Measurements from ENCODE around the gene PPP4R1. TPM values are rescaled to one million over a fixed set of nuclear protein-coding genes. Genes with fewer than 3 reads are reported as not detected.

The PPP4R1 gene
- total RNA-seq, 1 donor from 2014 or later = 56.0 TPM

DNA sequence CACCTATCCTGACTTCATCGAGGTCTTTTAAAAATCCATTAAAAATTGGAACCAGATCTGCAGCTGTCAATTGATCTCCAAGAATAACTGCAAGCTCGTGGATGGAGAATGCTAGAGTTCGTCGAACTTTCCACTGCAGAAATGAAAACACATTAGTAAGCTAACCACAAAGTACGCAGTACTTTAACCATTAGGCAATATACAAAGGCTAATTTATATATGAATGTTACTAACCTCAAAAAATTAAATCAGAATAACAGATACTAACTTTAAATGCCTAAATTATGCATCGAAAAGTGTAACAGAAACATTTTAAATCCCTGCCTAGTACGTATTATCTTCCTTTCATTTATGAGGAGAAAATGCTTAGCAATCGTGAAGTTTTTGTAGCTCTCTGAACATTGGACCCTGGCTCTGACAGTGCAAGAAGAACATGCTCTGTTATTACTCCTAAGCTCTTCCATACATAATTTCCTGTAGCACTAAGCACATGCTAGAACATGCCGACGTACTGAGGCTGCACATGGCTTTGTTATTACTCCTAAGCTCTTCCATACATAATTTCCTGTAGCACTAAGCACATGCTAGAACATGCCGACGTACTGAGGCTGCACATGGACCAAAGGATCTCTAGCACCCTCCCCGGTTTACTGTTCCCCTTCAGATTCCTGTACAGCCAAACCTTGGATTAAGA lies 57.0 kb downstream of the PPP4R1 start:
- intact Hi-C loops (cut with micrococcal nuclease) = no loop called here

DNA sequence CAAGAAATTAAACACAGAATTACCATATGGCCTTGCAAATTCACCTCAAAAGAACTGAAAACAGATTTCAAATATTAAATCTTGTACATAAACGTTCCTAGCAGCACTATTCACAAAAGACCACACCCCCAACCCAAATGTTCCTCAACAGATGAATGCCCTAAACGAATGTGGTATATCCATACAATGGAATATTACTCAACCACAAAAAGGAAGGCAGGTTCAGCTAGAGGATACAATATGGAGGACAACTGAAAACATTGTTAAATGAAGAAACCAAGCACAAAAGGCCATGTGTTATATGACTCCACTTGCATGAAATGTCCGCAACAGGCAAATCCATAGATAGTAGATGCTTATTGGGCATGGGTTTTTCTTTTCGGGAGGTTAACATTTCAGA lies 61.7 kb downstream of the PPP4R1 start:
- intact Hi-C loops (cut with micrococcal nuclease) = no loop called here

DNA sequence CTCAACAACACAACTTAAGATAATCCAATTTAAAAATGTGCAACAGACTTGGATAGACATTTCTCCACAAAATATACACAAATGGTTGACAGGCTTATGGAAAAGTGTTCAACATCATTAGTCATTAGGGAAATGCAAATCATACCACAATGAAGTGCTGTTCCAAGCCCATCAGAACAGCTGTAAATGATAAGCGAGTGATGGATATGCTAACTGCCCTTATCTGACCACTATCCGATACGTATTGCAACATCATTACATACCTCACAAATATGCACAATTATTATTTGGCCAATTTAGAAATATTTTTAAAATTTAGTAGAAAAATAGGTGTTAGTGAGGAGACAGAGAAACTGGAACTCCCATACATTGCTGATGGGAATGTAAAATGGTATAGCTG lies 62.2 kb downstream of the PPP4R1 start:
- intact Hi-C loops (cut with micrococcal nuclease) = no loop called here

DNA sequence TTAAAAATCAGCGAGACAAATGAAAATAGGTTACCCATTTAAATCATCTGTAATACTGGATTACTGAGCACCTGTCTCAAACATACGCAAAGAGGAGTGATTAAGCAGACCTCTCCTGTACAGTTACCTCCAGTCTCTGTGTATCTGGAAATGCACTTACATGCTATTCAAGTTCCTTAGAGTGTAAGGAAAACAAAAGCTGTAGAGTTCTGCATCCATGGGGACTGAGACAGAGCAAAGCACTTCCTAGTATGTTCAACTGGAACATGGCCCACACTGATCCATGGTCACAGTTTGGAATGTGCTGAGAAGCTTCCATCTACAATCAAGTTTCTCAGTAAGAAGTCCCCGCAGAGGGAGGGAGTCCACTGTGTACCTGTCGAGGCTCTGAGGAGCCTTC lies 63.9 kb downstream of the PPP4R1 start:
- intact Hi-C loops (cut with micrococcal nuclease) = no loop called here

DNA sequence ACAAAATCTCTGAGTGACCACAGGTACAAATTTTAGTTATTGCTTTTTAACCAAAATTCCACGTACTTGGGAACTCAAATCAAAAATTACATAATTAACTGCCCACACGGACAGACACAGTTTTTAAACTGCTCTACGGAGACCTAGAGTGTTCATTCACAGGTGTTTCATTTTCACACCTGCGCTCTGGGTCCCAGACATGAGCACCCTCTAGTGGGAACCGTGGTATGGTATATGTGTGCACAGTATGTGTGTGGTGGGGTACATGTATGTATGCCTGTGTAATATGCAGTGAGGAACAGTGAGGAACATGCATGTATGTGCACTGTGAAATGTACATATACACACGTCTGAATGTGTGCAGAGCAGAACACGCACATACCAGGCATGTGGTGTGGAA lies 65.0 kb downstream of the PPP4R1 start:
- intact Hi-C loops (cut with micrococcal nuclease) = no loop called here

DNA sequence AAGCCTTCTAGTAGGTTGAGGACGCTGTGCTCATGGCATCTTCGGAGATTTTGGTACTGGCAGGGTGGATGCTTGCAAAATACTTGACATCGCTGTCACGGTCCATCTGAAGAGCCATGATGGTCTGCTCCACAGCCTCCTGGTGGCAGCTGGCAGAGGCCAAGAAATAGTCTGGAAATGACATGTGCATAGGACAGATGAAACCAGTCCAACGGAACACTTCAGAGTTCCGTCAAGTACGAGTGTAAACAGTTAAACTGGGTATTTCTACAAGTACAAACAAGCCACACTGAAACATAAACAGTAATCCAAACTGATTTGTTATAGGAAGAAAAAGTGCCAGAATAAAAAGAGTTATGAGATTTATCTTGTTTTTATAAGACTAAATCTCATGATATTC lies 66.6 kb downstream of the PPP4R1 start:
- intact Hi-C loops (cut with micrococcal nuclease) = no loop called here

DNA sequence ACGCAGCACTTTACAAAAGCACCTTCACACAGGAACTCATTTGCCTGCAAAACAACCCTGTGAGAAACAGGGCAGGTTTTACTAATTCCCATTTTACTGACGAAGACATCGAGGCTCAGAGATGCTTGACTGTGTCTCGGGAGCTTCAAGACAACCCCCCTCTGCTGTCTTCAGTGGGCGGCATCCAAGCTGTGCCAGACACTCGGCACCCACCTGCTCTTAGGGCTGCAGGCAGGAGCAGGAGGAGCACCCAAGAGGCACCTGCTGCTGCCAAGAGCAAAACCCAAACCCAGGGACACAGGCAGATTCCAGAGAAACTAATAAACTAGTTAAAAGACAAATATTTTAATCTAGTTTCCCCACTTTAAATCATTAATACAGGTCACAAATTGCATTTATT lies 67.9 kb downstream of the PPP4R1 start:
- intact Hi-C loops (cut with micrococcal nuclease) = no loop called here

DNA sequence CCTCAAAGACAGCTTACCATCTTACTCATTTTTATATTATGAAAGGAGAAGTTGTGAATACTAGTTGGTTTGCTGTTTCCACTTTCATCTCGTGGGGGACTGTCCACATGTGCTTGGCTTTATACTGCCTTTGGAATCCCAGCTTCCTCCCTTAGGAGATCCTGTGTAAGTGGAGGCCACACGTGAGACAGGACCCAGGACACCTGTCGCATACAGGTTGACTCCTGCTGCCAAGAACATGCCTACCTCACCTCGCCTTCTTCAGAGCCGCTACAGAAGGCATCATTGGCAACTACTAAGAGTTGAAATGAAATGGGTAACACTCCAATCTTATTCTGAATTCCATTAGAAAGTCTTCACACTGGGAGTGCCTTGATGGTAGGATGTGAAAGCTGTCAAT lies 69.3 kb downstream of the PPP4R1 start:
- intact Hi-C loops (cut with micrococcal nuclease) = no loop called here

DNA sequence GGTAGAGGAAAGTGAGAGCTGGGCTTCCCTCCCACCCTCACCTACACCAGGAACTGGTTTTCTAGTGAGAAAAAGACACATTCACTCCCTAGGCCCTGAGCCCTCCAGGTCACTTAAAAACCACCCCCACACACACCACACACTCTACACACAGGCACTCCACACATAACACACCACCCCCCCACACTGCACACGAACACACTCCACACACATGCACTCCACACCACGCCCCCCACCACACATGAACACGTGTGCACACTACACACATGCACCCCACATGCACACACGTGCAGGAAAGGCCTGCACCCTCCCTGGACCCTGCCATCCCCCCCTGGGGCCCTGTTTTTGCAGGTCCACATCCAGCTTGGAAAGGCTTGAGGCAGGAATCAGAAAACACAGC lies 71.4 kb downstream of the PPP4R1 start:
- intact Hi-C loops (cut with micrococcal nuclease) = no loop called here

DNA sequence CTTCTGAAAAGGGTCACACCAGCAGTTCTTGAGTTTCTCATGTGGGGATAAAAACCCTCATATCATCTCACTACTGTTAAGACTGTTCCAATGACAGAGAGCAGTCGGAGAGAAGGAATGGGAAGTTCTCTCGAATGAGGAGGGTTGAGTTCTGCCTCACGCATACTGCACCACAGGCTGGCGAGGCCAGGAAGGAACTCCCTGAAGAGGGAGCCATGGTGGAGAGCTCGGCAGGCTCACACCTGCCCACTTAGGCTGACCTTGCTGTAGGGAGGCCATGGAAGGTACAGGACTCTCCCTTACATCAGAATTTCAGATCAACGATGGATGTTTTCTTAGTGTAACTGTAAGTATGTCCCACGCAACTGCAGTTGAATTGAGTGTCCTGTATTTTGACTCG lies 74.4 kb downstream of the PPP4R1 start:
- intact Hi-C loops (cut with micrococcal nuclease) = no loop called here

DNA sequence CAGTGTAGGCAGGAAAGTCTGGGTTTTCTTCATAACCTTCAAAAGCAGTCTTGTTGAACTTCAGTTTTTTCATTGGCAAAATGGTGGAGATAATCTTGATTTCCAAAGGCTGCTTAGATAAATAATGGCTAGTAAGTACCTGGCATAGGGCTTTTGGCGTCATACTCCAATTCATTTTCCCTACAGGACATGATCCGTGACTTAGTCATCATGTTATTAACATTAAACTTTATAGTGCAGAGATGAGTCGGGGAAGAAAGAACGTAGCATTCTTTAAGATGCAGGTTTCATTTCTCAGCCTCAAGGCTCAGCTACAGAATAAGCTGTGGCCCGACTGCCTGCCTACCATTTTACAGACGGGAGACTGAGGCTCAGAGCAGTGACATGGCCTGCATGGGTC lies 75.1 kb downstream of the PPP4R1 start:
- intact Hi-C loops (cut with micrococcal nuclease) = no loop called here

DNA sequence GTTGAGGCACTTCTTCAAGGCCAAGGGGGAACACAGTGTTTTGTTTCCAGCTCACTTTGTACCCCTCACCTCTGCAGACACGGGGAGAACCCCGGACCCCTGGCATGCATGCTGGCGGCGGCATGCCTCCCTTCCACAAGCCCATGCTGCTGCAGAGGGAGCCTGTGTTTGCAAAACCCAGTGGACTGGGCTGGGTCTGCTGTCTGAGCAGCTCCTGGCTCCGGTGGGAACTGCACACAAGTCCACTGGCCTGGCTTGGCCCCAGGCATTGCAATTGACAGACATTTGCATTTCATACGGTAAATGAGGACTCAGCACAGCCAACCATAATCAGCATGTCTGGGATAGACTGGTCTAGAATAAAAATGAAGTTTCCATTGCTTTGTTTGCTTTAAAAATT lies 76.7 kb downstream of the PPP4R1 start:
- intact Hi-C loops (cut with micrococcal nuclease) = no loop called here

DNA sequence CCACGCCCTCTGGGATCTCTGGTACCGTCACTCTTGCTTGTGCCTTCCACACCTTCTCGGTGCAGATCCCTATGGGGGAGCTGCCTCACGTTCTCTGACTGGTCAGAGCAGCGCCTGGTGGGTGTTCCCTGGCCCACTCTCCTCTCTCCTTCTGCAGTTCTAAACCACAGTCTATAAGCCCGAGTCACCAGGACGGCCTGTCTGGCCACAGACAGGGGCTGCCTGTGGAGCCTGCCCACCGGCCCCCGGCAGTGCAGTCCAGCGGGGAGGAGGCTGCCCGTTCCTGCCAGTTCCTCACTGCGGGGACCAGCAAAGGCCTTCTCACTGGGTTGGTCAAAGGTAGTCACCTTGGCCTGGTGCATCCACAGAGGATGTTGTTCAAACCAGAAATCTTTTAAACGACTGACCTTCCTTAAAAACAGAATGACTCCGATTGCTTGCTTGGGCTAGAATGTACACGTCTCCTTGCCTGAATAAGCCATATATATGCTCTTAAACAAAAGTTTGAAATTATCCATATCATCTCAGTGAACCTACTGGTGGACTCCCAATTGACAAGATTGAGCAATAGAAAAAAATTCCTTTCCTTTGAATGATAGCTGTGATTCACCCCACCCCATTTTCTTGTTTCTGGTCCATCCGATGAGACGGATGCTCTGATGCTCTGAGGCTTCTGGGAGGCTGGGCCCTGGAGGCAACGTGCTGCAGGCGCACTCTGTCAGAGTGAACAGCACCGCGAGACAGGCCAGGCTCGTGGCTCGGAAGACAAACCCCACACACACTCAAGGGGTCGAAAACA lies 77.8 kb downstream of the PPP4R1 start:
- intact Hi-C loops (cut with micrococcal nuclease) = no loop called here

DNA sequence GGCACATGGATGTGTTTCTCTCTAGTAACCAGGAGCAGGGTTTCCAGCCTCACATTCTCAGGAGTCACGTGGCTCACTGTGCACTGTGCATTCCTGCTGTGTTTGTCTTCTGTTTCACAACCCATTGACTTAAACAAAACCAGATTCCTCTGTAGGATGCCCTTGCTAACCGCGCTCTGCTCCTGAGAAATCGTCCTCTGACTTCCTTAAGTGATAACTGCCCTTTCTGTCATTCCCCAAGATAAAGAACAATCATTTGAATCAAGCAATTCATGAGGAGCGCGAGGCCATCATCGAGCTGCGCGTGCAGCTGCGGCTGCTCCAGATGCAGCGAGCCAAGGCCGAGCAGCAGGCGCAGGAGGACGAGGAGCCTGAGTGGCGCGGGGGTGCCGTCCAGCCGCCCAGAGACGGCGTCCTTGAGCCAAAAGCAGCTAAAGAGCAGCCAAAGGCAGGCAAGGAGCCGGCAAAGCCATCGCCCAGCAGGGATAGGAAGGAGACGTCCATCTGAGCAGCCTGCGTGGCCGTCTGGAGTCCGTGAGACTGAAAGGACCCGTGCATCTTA lies 78.8 kb downstream of the PPP4R1 start:
- intact Hi-C loops (cut with micrococcal nuclease) = no loop called here

DNA sequence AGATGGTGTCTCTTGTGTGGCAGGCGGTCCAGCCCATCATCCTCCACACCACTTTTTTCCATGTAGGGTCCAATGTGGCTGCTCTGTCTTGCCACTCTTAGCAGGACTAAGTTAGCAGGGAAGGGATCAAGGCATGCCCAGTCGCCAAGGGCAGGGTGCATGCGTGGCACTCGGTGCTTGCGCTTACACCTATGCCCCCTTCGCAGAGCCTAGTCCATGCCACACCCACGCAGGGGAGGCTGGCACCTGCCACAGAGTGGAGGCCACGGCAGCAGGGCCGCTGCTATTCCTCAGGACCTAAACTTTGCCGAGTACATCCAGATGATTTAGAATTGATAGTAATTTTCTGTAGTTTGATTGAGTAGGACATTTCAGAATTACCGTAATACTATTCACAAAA lies 79.5 kb downstream of the PPP4R1 start:
- intact Hi-C loops (cut with micrococcal nuclease) = no loop called here

DNA sequence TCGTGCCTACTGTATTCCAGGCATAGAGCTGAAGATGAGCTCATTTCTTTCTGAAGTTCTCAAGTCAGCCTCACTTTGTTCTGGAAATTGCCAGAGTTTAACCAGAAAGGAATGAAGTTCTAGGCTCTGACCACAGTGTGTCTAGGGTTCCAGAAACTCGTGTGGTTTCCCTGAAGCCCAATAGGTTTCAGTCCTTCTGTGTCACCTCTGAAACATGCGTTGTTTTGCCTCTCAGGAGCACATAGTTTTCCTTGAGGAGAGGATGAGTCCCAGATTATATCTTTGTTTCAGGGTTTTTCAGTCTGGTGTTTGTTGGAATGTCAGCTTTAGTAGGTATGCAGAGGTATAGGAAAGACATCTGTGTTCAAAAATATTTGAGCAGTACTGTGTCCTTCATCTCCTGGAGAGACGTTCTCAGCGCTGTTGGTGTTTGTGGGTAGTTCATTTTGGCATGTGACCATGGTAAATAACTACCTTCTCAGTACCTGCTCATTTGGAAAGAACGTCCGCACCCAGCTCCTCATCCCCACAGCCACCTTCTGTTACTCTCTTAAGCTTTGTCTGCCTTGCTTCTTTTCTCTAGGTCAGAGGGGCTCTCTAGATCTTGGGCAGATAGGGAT lies 82.5 kb downstream of the PPP4R1 start:
- intact Hi-C loops (cut with micrococcal nuclease) = no loop called here

DNA sequence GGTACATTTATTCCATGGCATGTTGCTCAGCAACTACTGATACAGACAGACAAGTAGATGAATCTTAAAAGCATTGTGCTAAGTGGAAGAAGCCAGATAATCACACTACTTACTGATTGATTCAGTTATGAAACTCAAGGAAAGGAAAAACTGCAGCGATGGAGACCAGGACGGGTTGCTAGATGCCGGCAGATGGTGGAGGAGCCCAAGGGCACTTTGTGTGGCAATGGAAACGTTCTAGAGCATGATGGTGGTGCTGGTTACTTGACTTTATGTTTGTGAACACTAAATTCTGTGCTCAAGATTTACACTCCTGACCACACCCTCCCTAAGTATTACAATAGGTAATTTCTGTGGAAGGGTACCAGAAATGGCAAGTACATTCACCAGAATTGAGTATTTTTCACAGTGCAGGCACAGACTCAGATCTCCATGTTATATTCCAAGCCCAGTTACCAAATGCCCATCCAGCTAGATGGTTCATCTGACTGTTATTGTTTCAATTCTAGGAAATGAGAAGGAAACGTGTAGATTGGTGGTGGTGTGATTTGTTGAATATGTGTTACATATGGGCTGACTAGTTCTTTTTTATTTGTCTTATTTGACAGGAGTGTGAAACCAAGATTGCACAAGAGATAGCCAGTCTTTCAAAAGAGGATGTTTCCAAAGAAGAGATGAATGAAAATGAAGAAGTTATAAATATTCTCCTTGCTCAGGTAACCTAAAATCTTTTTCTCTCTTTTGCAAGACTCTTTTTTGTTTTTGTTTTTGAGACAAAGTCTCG lies 83.9 kb downstream of the PPP4R1 start:
- intact Hi-C loops (cut with micrococcal nuclease) = no loop called here

DNA sequence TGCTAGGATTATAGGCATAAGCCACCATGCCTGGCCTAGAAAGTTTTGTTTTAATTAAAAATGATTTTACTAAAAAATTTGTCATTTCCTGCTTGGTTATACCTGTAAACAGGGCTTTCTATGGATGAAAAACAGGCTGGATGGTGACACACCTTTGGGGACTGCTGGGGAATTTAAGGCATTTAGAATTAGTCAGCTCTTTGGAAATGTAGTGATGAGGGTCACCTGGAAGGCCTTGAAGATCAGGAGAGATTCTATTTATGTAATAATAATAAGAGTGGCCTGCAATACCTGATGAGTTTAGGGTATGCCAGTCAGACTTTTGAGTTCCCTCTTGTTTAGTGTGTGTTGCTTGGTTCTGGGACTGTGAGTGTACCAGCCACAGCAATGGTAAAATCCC lies 87.9 kb downstream of the PPP4R1 start:
- intact Hi-C loops (cut with micrococcal nuclease) = no loop called here

DNA sequence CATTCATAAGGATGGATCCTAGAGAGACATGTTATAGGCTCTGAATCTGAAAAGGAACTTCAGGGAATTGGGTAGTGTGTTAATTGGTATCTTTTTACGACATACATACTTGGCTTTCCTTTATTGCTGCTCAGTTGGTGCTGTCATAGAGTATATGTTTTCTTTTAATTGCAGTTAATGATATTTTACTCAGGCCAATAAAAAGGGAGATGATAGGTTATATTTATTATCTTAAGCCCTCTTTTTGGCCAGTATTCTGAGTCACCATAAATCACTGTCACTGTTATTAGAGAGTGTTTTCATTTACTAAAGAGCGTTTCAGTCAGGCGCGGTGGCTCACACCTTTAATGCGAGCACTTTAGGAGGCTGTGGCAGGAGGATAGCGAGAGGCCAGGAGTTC lies 91.4 kb downstream of the PPP4R1 start:
- intact Hi-C loops (cut with micrococcal nuclease) = loop anchor here (1.0 kb wide), 1 partner anchor 12 kb away; no protein-coding TSS in a partner anchor

DNA sequence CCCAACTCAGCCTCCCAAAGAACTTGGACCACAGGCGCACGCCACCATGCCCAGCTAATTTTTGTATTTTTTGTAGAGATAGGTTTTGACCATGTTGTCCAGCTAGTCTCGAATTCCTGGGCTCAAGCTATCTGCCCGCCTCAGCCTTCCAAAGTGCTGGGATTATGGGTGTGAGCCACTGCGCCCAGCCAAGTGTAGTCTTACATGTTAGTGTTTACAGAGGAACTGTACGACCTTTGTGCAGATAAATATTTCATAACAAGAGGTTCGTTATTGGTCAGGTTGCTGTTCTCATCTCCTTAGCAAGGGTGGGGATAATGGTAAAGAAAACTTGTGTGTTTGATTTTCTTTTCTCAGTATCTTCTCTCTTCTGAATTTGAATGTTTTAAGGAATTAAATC lies 92.6 kb downstream of the PPP4R1 start:
- intact Hi-C loops (cut with micrococcal nuclease) = no loop called here

DNA sequence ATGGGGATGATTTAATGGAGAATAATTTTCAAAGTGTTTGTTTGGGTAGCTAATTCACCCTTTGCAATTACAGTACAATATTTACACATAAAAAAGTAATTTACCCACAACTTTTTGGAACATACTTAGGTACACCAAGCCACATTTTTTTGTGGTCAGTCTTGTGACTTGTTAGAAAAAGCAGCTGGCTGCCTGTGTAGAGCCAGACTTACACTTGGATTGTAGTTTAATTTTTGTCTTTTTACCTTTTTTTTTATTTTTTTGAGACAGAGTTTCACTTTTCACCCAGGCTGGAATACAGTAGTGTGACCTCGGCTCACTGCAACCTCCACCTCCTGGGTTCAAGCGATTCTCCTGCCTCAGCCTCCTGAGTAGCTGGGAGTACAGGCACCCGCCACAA lies 93.7 kb downstream of the PPP4R1 start:
- intact Hi-C loops (cut with micrococcal nuclease) = no loop called here
